Endothelial cell of umbilical vein (primary cell): ENCODE data around the gene XRCC6. TPM values are rescaled to one million over a fixed set of nuclear protein-coding genes. Genes with fewer than 3 reads are reported as not detected.
"Not testable (repeated sequence)": the region's sequence is repeated elsewhere in the genome, so short reads cannot be mapped to it uniquely, and the experiment has no call there.

Experiments used
- BruUV-seq: library from RNA; stranded (reverse); fragments of 400-500 nt; replicated peaks from 2 replicates; lab custom pipeline; 2021; lab: Mats Ljungman, UMichigan
- CTCF ChIA-PET: fragments of 300-600, 350-600 bp; sonication (Branson Sonifier 250); formaldehyde crosslinking; loops from one replicate; lab custom pipeline; 2021; ENCODE audit warnings: antibody characterized with exemption, inconsistent platforms; lab: Charles Lee
- POLR2A ChIA-PET: fragments of 300-600, 350-600 bp; sonication (Branson Sonifier 250); formaldehyde crosslinking; loops from one replicate; lab custom pipeline; 2021; ENCODE audit warnings: antibody characterized with exemption, inconsistent platforms; lab: Charles Lee
- DNase-seq: peaks from one replicate; pipeline ENCODE4 v3.0.0-alpha.2; 2011; ENCODE audit warnings: low read depth, low spot score
- FAIRE-seq: peaks from 2 replicates; lab custom pipeline; 2011; peaks lifted over from hg19 to GRCh38; lab: Jason Lieb, UNC
- H2AFZ ChIP-seq: 2 replicates; pipeline ENCODE4 v1.6.0; 2012; ENCODE audit warnings: low read depth, low read length, control low read depth, inconsistent platforms
- H3K27ac ChIP-seq: 2 replicates; pipeline ENCODE4 v1.5.1; 2011; ENCODE audit warnings: low read depth, mild to moderate bottlenecking, control low read depth, low read length, moderate library complexity; ENCODE audit not compliant: insufficient read depth
- H3K27me3 ChIP-seq, 2 experiments: 2 replicates each; pipeline versions ENCODE4 v1.6.0 to v1.6.1; 2011; ENCODE audit warnings: low read length in 2 of 2, mixed read lengths in 1 of 2; ENCODE audit not compliant: control insufficient read depth in 2 of 2, insufficient read depth in 2 of 2
- H3K36me3 ChIP-seq, 2 experiments: 2 replicates in 1 of 2; 3 replicates in 1 of 2; pipeline ENCODE4 v1.5.1; 2011; ENCODE audit warnings: low read length in 2 of 2, mild to moderate bottlenecking in 1 of 2, moderate library complexity in 1 of 2; ENCODE audit not compliant: control insufficient read depth in 2 of 2, insufficient read depth in 2 of 2; ENCODE audit errors: extremely low read depth in 1 of 2
- H3K4me1 ChIP-seq: 3 replicates; pipeline ENCODE4 v1.5.1; 2011; ENCODE audit warnings: mild to moderate bottlenecking, low read length; ENCODE audit not compliant: control insufficient read depth, insufficient read depth; ENCODE audit errors: extremely low read depth
- H3K4me2 ChIP-seq: 2 replicates; pipeline ENCODE4 v1.6.1; 2011; ENCODE audit warnings: low read length, control low read depth, mixed read lengths; ENCODE audit not compliant: insufficient read depth
- H3K4me3 ChIP-seq, 3 experiments: fragments of 200-600 bp in 1 of 3; sonication (generic), shearing (Covaris generic) in 1 of 3; replicated peaks in 1 of 3; 2 replicates each; pipeline ENCODE4 v1.5.1; 2011 to 2016; ENCODE audit warnings: control low read depth in 3 of 3, low read length in 3 of 3, mild to moderate bottlenecking in 2 of 3, inconsistent platforms in 1 of 3, low read depth in 1 of 3, moderate library complexity in 1 of 3; ENCODE audit not compliant: insufficient read depth in 1 of 3
- H3K79me2 ChIP-seq: 2 replicates; pipeline ENCODE4 v1.6.0; 2012; ENCODE audit warnings: low read length, inconsistent platforms; ENCODE audit not compliant: control insufficient read depth, insufficient read depth
- H3K9ac ChIP-seq: replicated peaks from 2 replicates; pipeline ENCODE3; 2011; ENCODE audit warnings: low read length, control low read depth; ENCODE audit not compliant: insufficient read depth; ENCODE audit errors: extremely low read depth
- H3K9me1 ChIP-seq: replicated peaks from 3 replicates; pipeline ENCODE4 v1.6.0; 2011; ENCODE audit warnings: mild to moderate bottlenecking, low read length; ENCODE audit not compliant: control insufficient read depth, insufficient read depth; ENCODE audit errors: extremely low read depth
- H3K9me3 ChIP-seq: replicated peaks from 2 replicates; pipeline ENCODE4 v1.5.1; 2012; ENCODE audit warnings: low read length, inconsistent platforms; ENCODE audit not compliant: control insufficient read depth, insufficient read depth
- H4K20me1 ChIP-seq: replicated peaks from 2 replicates; pipeline ENCODE3; 2011; ENCODE audit warnings: mild to moderate bottlenecking, low read length; ENCODE audit not compliant: control insufficient read depth, insufficient read depth; ENCODE audit errors: extremely low read depth
- CTCF ChIP-seq, 2 donors: IDR thresholded peaks; 1 replicate in 1 of 2; 2 replicates in 1 of 2; pipeline ENCODE4 v1.5.1; 2011; ENCODE audit warnings: low read length in 2 of 2, mild to moderate bottlenecking in 2 of 2, moderate library complexity in 2 of 2, control low read depth in 1 of 2, inconsistent platforms in 1 of 2, low read depth in 1 of 2; ENCODE audit not compliant: insufficient read depth in 1 of 2; ENCODE audit errors: extremely low read depth in 1 of 2
- EZH2 ChIP-seq: IDR thresholded peaks from 2 replicates; pipeline ENCODE4 v1.6.1; 2012; ENCODE audit warnings: borderline replicate concordance, low read depth, mild to moderate bottlenecking, moderate library complexity, low read length, inconsistent platforms; ENCODE audit not compliant: severe bottlenecking
- FOS ChIP-seq: IDR thresholded peaks from 2 replicates; pipeline ENCODE4 v1.6.1; 2011; ENCODE audit warnings: mild to moderate bottlenecking, low read length, moderate library complexity, borderline replicate concordance; ENCODE audit not compliant: insufficient read depth
- GATA2 ChIP-seq: IDR thresholded peaks from 2 replicates; pipeline ENCODE4 v1.7.0; 2011; ENCODE audit warnings: low read depth, mild to moderate bottlenecking, moderate library complexity, mixed read lengths, low read length; ENCODE audit not compliant: insufficient read length, insufficient read depth
- JUN ChIP-seq: IDR thresholded peaks from 2 replicates; pipeline ENCODE4 v1.6.1; 2011; ENCODE audit warnings: borderline replicate concordance, low read depth; ENCODE audit not compliant: insufficient read length, insufficient read depth
- MAX ChIP-seq: IDR thresholded peaks from 2 replicates; pipeline ENCODE4 v1.6.1; 2011; ENCODE audit not compliant: insufficient read depth, insufficient read length
- MYC ChIP-seq: IDR thresholded peaks from one replicate; pipeline ENCODE4 v1.6.1; 2011; ENCODE audit warnings: mild to moderate bottlenecking, low read depth, low read length
- POLR2A ChIP-seq: IDR thresholded peaks from 2 replicates; pipeline ENCODE4 v1.6.1; 2012; ENCODE audit warnings: low read depth, mild to moderate bottlenecking, control low read depth, low read length
- POLR2AphosphoS5 ChIP-seq: IDR thresholded peaks from 2 replicates; pipeline ENCODE4 v1.6.1; 2012; ENCODE audit warnings: low read depth, mild to moderate bottlenecking, control low read depth, low read length, moderate library complexity; ENCODE audit not compliant: insufficient read depth
- dilution Hi-C: fragments of 300-500 bp; cut with MboI; formaldehyde crosslinking; loops from one replicate; pipeline ENCODE4 v1.15.0; 2019; ENCODE audit warnings: low sequenced_read_pairs; ENCODE audit not compliant: extremely low pct_ligation_motif_present
- intact Hi-C: fragments of 100-400 bp; cut with micrococcal nuclease; formaldehyde crosslinking; loops from one replicate; pipeline ENCODE4 v1.10.0; 2022
- polyA plus RNA-seq, 4 experiments: library from polyadenylated mRNA; depleted of rRNA in 3 of 4; stranded (reverse) in 3 of 4; unstranded in 1 of 4; fragments of >200 nt; gene quantifications; 2 replicates each; pipeline versions ENCODE4 v1.2.1 to v1.2.3, GENCODE V29; 2011 to 2012; ENCODE audit warnings: missing spikeins in 1 of 4
- total RNA-seq: library from RNA; stranded (reverse); gene quantifications from 2 replicates; pipeline ENCODE4 v1.2.3, GENCODE V29; 2021

Gene XRCC6
- total and polyA plus RNA-seq, 2 donors (not counting 3 experiments of a cell fraction or from before 2014, with no cell fraction given), result 117 to 309 TPM

- no peak overlapping the region for H3K4me2 ChIP-seq
- no peaks in the 10 kb centered on the region for H3K9me3 ChIP-seq
- no TSS peak for BruUV-seq
- no peak overlapping the region for H2AFZ ChIP-seq
- H3K4me3 ChIP-seq, result no peak overlapping the region
- no peak overlapping the region for H3K9ac ChIP-seq
- no peaks in the 10 kb centered on the region for H3K9me1 ChIP-seq
- POLR2A ChIA-PET, result no interaction called here
- TF ChIP-seq MAX (no peak), GATA2 (no peak), POLR2A (no peak), FOS (no peak), JUN (no peak), EZH2 (no peak), POLR2AphosphoS5 (no peak), MYC (no peak), CTCF (IDR thresholded peaks at IDR 0.05; ENCODE audit: extremely low read depth in 1 of 2, insufficient read depth in 1 of 2, low read depth in 1 of 2, low read length in 2 of 2) (no peak)
- no peak overlapping the region for H3K27ac ChIP-seq
- H3K36me3 ChIP-seq, result peaks cover 9 to 14% of the 10 kb centered on the region in 2 experiments
- DNase-seq (no peak), FAIRE-seq (no peak)
- H3K79me2 ChIP-seq, result peaks cover 55% of the 10 kb centered on the region
- CTCF ChIA-PET, result interaction anchor here (0.7 kb wide), 1 partner anchor 82 kb away, joined by 3 read pairs; no protein-coding TSS in a partner anchor
- intact Hi-C loops, result no loop called here
- no peaks in the 10 kb centered on the region for H3K27me3 ChIP-seq
- peaks cover 7% of the 10 kb centered on the region for H3K4me1 ChIP-seq
- dilution Hi-C loops, result no loop called here
- no peaks in the 10 kb centered on the region for H4K20me1 ChIP-seq
Observed at GRCh38 chr22:41625577-41625976, 4.5 kb downstream of the XRCC6 start.

GRCh38 chr22:41631115-41631514 is 10.0 kb downstream of the XRCC6 start:
- intact Hi-C loops, H3K9me3 ChIP-seq, POLR2A ChIA-PET, H3K4me3 ChIP-seq, CTCF ChIA-PET, FAIRE-seq, H3K9ac ChIP-seq, H3K27ac ChIP-seq, H3K4me1 ChIP-seq, BruUV-seq, H3K4me2 ChIP-seq, H3K9me1 ChIP-seq, dilution Hi-C loops, H3K27me3 ChIP-seq, DNase-seq, H2AFZ ChIP-seq, H4K20me1 ChIP-seq: not testable (repeated sequence)
- peaks cover 32% of the 10 kb centered on the region for H3K79me2 ChIP-seq
- peaks cover 6 to 18% of the 10 kb centered on the region in 2 experiments for H3K36me3 ChIP-seq

GRCh38 chr22:41631615-41632014 is 10.5 kb downstream of the XRCC6 start:
- H3K9ac ChIP-seq, H3K27ac ChIP-seq, H3K4me2 ChIP-seq, FAIRE-seq, intact Hi-C loops, DNase-seq, H4K20me1 ChIP-seq, H3K27me3 ChIP-seq, BruUV-seq, CTCF ChIA-PET, dilution Hi-C loops, H3K4me3 ChIP-seq, H3K9me1 ChIP-seq, POLR2A ChIA-PET, H3K9me3 ChIP-seq, H2AFZ ChIP-seq, H3K4me1 ChIP-seq: not testable (repeated sequence)
- H3K36me3 ChIP-seq, result peaks cover 10 to 22% of the 10 kb centered on the region in 2 experiments
- H3K79me2 ChIP-seq, result peaks cover 28% of the 10 kb centered on the region
